C4-2B (cell line): ENCODE measurements around the gene LTN1.

ENCODE experiments used
- CTCF ChIP-seq: fragments of 450-650 bp; conservative IDR thresholded peaks from 2 replicates; pipeline ENCODE4 v1.5.1; 2017; ENCODE audit warnings: mild to moderate bottlenecking
- ZFX ChIP-seq: fragments of 450-650 bp; IDR thresholded peaks from 2 replicates; pipeline ENCODE4 v1.6.1; 2017

- TF ChIP-seq CTCF (no peak; the same call in 1 of the 2 replicates), ZFX (no peak)
Measured at GRCh38 chr21:28893687-28894086, 99.0 kb downstream of the LTN1 start.
